Stimulated activated CD8-positive, alpha-beta memory T cell treated with anti-CD3 and anti-CD28 coated beads, Interleukin-4, amount 100 ng/mL, for 24 hours (primary cell): ENCODE results near the gene LRRC15.

ENCODE experiments used
- DNase-seq: peaks from one replicate; pipeline ENCODE4 v3.0.0-alpha.2; 2020; ENCODE audit warnings: low read depth

Gene LRRC15

DNA sequence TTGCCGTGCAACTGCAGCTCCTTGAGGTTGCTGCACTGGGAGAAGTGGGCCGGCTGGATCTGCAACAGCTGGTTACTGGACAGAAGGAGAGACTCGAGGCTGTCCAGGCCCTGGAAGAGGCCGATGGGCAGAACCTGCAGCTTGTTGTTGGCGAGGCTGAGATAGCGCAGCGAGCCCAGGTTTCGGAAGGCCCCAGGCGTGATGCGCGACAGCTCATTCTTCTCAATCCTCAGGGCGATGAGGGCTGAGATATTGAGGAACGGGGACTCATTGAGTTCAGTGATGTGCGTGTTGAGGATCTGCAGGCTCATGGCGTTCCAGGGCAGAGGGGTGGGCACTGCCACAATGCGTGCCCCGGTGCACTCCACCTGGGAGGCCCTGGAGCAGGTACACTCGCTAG lies 9.0 kb downstream of the LRRC15 start:
- no peak for DNase-seq

DNA sequence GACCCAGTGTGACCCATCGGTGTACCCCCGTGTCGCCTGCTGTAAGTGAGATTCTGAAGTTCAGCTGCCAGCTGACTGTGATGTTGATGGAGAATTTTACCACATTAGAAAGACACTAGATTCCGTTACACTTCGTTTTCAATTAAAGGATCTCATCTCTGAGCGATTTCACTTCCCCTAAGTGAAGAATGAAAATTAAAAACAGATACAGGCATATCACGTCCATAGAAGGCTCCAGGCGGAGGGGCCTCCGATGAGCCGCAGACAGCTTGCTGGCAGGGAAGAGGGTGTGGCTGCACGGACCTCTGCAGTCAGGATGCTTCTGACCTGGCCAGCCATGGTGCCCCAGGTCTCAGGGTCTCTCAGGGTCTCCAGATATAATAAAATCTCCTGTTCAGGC lies 11.9 kb downstream of the LRRC15 start:
- no peak for DNase-seq

DNA sequence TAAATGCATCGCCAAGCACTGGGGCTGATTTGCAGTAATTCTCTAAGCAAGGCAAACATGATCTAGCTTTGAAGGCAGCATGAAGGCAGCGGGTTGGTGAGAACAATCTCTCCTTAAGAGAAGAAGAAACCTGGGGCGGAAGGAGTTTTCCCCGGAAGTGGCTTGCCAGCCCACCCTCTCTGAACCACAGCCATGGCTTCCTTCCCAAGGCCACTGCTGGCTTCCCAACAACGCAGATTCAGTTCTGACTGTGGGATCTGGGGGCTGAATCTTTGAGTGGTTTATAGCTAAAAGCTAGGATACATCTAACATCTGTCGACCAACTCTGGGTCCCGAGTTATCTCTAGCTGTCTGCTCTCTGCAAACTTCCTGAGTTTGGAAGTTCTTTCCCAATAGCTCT lies 14.2 kb downstream of the LRRC15 start:
- DNase-seq = no peak

DNA sequence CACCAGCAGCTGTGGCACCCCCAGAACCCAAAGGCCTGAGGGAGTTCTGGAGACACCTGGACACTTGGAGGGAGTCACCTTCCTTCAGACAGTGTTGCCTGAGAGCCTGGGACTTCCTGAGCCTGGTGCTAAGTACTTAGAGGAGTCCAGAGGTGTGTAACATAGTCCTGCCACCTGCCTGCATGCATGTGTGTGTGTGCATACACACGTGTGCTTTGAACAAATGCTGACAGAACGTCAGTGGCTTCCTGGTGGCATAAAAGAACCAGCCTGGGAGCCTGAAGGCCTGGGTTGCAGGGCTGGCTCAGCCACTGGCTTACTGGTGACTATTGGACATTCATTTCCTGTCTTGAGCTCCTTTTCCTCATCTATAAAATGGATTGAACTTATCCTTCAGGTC lies 15.2 kb downstream of the LRRC15 start:
- no peak for DNase-seq

DNA sequence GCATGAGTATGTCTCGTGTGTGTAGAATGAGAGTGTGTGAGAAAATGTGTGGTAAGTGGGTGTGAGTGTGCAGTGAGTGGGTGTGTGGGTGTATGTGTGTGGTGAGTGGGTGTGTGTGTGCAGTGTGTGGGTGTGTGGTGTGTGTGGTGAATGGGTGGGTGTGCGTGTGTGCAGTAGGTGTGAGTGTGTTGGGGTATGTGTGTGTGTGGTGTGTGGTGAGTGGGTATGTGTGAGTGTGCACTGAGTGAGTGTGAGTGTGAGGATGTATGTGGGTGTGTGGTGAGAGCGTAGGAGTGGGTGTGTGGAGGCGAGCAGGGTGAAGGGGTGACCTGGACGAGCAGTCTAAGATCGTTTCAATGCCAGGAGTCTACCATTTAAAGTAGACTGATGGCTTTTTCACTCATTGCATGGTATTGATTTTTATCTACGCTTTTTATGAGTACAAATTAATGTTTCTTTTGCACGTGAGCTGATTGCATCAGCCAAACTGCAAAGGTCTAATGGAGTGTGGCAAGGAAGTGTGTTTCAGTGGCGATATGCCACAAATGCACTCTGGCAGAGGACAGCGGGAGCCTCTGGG lies 16.8 kb downstream of the LRRC15 start:
- no peak for DNase-seq

DNA sequence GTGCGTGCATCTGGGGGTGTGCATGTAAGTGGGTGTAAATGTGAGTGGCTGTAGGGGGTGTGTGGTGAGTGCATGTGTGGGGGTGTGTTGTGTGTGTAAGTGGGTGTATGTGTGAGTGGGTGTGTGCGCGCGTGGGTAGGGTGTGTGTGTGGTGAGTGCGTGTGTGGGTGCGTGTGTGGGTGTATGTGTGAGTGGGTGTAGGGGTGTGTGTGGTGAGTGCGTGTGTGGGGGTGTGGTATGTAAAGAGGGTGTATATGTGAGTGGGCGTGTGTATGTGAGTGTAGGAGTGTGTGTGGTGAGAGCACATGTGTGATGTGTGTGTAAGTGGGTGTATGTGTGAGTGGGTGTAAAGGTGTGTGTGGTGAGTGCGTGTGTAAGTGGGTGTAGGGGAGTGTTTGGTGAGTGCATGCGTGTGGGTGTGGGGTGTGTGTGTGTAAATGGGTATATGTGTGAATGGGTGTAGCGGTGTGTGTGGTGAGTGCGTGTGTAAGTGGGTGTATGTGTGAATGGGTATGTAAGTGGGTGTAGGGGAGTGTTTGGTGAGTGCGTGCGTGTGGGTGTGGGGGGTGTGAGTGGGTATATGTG lies 17.5 kb downstream of the LRRC15 start:
- no peak for DNase-seq

DNA sequence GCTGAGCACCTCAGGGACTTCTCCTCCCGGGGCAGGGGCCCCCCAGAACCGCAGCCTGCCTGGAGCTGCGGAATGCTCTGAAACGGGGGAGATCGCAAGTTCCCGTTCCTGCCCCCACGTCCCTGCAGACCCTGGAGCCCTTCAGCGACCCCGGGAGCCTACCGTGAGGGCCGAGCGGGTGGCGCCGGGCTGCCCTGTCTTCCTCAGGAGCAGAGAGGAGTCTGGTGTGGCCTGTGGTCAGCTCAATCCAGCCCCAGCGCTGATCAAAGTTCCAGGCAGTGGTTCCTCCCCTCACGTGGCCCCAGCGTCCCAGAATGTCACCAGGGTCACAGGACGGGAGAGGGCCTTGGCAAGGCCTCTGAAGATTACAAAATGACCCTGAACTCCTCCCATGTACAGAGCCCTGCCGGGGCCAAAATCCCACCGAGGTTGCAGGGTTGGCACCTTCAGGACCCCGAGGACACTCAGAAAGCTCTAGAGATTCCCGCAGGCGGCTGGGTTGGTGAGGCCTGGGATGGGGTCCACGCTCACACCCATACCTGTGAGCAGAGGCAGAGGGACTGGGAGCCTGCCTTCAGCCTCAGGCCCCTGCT lies 18.4 kb downstream of the LRRC15 start, which contains the start of gene CPN2:
Gene CPN2 (minus strand): TSS at position 249 of the 593 bp plus-strand sequence. CDS start 8,626 bp downstream, outside the sequence.
- no peak for DNase-seq

DNA sequence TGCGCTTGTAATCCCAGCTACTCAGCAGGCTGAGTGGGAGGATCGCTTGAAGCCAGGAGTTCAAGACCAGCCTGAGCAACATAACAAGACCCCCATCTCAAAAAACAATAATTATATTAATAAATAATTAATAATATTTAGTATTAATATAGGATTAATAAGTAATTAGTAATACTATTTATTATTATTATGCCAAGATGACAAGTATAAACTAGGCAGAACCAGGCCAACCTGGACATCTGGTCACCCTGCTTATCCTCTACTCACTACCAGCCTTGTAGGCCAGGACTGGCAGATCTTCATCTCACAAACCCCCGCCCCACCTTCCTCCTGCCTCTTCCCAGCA lies 18.8 kb downstream of the LRRC15 start:
- no peak for DNase-seq

DNA sequence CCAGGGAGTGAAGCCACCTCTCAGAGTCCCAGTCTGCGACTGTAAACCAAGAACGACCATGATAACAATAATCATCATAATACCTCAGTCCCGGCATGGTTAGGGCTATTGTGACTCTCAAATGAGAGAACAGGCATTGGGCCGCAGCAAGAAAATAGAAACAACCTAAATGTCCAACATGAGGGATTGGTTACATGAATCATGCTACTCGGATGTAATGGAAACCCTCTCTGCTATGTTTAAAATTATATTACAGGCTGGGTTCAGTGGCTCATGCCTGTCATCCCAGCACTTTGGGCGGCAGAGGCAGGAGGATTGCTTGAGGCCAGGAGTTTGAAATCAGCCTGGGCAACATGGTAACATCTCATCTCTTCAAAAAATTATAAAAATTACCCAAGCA lies 21.2 kb downstream of the LRRC15 start:
- no peak for DNase-seq

DNA sequence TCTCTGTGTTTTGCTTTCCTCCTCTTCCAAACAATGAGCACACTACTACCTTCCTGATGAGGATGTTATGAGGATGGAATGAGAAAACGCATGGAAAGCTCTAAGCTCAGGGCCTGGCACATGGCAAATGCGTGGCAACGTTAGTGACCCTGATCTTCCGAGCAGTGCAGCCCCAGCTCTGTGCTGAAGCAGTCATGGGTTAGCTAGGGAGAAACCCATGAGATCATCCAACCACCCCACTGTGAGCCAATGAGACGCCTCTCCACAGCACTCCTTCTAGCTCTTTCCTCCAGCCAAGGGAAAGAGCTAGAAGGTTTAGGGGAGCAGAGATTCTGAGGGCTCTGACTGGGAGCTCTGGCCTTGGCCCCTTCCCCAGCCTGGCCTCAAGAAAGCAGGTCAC lies 22.9 kb downstream of the LRRC15 start:
- DNase-seq = no peak

DNA sequence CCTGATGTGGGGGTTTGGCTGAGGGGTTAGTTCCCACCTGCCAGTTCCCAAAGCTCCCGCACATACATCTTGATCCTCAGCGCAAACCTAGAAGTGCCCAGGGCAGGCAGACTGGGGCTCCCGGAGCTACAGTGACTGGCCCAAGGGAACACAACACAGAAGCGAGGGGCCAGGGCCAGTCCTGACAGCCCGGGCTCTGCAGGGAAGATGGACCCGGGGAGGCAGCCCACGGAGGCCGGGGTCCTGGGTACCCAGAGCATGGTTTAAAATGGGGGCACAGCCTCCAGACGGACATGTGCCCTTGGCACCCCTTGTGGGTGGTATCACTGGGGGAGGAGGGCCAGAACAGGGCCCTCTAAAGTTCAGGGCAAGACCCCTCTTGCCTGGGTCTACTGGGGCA lies 23.5 kb downstream of the LRRC15 start:
- DNase-seq = no peak

DNA sequence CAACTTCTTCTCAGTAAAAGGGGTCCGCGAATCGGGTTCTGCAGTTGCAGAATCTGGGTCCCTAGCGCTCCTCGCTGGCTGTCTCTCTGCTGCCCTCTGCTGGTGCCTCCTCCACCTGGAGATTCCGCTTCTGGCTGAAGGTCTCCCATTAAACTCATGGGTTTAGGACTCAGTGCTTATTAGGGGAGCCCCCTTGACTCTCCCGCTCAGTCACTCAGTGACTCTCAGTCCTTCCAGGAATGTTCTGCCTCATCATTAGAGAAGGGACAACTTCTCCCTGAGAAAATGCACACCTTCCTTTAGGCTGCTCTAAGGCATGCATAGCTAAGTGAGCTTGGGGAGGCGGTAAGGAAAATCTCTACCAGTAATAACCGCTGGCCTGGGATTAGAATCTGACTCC lies 25.5 kb downstream of the LRRC15 start:
- peak; percentile 59 for DNase-seq

DNA sequence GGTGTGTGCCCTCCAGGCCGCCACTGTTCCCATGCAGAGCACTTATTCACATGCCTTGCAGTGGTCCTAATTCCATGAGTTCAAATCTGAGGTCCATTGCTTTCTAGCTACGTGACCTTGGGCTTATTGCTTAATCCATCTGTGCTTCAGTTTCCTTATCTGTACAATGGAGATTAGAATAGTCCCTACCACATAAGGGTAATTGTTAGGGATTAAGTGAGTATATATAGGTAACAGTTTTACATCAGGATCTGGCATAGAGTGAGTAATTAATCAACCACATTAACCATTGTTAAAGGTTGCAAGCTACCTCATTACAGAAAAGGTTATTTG lies 26.0 kb downstream of the LRRC15 start:
- DNase-seq = no peak

DNA sequence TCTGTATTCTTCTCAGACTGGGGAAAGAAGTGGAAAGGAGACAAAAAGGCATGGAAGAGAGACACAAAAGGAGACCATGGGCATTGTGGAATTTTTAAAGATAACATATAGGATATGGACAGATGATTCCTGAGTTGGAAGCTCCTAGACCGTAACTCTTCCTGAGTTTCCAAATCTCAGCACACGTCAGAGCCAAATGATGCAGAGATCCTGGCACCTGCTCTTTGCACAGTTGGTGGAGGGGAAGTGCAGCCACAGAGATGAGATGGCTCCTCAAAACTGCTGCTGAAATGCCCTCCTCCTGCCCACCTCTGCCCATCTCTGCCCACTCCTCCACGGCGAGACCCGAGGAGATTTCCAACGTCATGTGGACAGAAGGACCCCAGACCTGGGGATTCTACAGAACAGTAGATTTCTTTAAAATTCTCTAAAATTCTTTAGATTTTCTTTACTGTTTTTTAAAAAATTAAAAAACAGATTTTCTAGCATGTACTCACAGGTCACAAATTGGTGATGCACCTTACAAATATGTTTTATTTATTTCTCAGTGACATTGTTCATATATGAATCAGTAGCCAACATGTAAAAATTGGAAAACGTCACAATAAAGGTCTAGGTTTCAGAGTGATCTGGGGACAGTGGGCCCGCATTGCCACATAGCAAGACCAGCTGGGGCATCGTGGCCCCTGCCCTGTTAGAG lies 26.5 kb downstream of the LRRC15 start:
- no peak for DNase-seq

DNA sequence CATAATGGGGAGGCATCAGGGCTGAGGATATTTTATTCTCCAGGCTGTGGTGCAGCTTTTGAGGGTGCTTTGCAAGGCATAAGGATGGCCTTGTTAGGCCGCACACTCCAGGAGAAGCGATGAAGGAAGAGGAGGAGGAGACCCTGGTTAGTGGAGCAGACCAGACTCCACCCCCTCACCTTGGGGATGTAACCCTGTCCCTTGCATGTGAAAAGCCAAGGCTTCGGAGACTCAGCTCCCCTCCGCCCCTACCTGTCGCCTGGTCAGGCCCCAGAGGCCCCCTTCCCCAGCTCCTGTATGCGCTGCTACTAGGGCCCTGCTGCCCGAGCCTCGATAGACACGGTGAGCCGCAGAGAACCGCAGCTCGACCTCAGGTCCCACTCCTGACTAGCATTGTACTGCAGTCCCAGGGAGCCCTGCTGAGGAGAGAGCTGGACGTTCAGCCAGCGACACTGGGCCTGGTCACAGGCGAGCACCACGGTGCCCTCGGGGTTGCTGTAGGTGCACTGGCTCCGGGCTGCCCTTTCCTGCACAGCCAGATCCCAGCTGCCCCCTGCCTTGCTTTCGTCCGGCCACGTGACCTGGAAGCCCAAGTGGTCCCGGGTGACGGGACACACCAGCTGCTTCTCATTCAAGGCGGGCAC lies 28.7 kb downstream of the LRRC15 start:
- DNase-seq = no peak

DNA sequence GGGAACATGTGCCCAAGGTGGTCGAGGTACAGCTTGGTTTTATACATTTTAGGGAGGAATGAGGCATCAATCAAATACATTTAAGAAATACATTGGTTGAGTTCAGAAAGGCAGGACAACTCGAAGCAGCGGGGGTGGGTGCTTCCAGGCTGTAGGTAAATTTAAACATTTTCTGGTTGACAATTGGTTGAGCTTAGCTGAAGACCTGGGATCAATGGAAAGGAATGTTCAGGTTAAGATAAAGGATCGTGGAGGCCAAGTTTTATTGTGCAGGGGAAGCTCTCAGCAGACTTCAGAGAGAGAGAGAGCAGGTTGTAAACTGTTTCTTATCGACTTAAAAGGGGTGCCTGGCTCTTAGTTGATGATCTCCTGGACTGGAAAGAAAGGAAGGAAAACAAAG lies 29.7 kb downstream of the LRRC15 start:
- DNase-seq = no peak

DNA sequence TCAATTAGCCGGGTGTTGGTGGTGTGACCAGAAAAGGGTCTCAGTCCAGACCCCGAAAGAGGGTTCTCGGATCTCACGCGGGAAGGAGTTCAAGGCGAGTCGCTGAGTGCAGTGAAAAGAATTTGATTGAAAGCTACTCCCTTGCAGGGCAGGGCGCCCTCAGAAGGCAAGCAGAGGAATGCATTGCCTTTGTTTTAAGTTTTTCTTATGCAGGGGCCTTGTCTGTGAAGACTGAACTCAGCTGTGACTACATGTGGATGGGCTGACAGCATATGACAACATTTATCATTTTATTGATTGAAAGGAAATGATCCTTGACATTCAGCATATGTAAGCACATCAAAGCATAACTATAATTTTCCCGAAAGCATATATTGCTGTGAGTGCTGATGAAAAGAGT lies 30.2 kb downstream of the LRRC15 start:
- DNase-seq = no peak

DNA sequence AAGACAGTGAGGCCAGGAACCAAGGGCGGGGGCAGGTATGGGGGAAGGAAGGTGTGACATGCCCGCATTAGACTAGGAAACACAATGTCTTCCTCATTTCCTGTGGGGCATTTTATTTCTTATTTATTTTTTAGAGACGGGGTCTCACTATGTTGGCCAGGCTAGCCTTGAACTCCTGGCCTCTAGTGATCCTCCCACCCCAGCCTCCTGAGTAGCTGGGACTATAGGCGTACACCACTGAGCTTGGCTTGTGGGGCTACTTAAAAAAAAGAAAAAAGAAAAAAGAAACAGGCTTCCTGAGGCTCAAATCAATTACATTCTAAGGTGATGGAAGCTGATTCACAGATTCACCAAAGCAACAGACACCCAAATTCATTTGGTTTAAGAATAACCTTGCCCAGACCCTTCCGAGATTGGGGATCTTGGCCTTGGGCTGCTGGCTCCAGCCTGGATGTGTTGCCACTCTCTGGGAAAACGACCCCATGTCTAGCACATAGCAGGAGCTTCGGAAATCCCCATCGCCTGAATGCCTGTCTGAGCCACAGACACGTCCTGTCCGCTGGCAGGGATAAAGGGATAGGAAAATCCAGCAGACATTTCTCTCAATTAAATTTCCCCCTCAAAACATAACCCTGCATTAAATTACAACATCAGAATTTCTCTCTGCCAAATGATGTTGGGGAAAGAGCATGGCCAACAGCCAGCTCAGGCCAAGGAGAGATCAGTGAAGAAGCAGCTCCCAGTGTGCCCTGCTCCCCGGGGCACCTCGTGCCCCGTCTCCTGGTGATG lies 31.4 kb downstream of the LRRC15 start:
- no peak for DNase-seq

DNA sequence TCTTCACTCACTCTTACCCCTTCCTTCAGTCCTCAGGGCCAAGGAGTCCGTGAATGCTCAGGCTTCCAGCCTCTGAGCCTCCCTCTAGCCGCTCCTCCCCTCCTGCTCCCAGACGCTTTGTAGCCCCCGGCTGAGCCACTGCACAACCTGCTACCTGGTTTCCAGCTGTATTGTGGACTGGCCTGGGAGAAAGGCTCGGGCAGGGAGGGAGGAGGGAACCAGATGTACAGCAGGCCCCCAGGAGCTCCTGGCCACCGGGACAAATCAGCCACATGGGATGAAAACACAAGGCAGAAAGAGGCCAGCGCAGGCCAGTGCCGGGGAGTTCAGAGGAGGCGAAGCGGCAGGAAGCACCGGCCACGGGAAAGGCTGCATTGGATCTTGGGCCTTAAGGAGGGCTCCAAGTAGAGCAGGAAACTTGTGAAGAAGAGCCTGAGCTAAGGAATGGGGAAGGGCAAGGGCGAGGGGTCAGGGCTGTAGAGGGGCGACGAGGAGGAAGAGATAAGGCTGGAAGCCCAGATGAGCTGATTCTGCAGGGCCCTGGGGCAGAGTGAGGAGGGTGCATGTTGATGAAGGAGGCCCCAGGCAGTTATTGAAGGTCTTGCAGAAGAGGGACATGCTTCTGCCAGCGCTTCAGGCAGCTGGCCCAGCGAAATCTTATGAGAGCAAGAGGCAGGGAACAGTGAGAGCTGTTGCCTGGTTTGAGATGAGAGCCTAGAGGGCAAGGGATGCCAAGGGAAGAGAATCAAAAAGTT lies 32.8 kb downstream of the LRRC15 start:
- DNase-seq = no peak

DNA sequence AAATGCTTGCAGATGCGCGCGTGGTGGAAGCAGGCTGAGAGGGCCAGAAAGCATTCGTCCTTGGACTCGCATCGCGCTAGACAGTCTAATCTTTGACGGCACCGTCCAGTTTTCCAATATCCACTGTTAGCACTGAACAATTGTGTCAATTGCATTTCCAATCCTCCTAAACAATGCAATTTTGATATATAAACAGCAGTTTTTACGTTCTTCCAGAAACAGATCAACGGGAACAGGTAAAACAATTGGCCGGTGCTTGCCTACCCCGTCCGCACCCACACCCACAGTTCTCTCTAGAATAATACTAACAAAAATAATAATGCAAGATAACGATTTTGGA lies 35.6 kb downstream of the LRRC15 start:
- no peak for DNase-seq

DNA sequence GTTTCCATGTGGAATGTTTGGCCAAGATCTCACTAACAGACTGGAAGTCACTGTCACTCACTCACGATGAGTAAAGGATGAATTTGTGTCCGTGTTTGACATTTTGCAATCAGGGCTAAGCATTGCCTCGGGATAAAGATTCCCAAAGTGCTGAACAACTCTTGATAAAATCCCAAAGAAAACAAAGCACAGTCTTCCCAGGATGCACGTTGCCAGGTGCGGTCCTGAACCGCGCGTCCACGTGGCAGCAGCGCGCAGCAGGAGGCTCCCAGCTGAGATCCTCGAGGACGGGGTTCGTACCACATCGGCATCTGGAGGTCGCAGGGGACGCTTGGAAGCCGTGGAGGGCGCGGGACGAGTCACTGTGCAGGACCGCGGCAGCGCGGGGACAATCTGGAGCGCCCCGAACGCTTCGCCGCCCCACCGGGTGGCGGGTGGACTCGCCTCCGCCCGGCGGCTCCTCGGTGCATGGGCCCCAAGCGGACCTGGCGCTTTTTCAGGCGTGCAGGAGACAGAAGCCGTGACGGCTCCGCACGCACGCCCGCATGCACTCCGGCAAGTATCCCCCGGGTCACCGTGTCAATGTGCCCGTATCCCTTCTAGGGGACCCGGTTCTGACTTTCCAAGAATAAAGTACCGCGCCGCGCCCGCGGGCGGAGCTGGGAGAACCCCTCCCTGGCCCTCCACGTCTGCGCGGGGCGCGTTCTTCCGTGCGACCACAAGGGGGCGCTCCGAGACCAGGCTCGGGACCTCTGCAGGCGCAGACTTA lies 36.1 kb downstream of the LRRC15 start:
- DNase-seq = peak; percentile 85
